Neural cell (in vitro differentiated cells): ENCODE results near the gene SNCA.

ENCODE experiments used
- MXI1 ChIP-seq: fragments of 450-650 bp; conservative IDR thresholded peaks from 2 replicates; pipeline ENCODE4 v1.6.1; 2014; ENCODE audit warnings: antibody characterized with exemption, mild to moderate bottlenecking; ENCODE audit not compliant: poor library complexity, severe bottlenecking
- TF ChIP-seq, protein P1 (sequence below): fragments of 450-650 bp; IDR thresholded peaks from 2 replicates; pipeline ENCODE4 v1.5.1; 2014; ENCODE audit warnings: antibody characterized with exemption, mild to moderate bottlenecking, moderate library complexity; ENCODE audit not compliant: poor library complexity, severe bottlenecking

DNA sequence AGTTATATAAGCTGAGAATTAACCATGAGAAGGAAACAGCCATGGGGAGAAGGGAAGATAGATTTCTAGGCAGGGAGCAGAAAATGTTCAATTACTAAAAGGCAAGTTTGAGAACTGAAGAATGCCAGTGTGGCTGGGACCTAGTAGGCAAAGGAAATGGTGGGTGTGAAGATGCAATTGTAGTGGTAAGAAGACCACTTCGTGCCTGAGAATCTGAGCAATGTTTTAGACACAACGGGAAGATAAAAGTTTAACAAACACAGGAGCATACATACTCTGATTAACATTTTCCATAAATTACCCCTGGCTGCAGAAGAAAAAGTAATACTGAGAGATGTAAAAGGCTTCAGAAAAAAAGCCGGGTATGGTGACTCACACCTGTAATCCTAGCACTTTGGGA is 39.6 kb upstream of the SNCA start:
- TF ChIP-seq MXI1: no peak
- TF ChIP-seq, protein P1, sequence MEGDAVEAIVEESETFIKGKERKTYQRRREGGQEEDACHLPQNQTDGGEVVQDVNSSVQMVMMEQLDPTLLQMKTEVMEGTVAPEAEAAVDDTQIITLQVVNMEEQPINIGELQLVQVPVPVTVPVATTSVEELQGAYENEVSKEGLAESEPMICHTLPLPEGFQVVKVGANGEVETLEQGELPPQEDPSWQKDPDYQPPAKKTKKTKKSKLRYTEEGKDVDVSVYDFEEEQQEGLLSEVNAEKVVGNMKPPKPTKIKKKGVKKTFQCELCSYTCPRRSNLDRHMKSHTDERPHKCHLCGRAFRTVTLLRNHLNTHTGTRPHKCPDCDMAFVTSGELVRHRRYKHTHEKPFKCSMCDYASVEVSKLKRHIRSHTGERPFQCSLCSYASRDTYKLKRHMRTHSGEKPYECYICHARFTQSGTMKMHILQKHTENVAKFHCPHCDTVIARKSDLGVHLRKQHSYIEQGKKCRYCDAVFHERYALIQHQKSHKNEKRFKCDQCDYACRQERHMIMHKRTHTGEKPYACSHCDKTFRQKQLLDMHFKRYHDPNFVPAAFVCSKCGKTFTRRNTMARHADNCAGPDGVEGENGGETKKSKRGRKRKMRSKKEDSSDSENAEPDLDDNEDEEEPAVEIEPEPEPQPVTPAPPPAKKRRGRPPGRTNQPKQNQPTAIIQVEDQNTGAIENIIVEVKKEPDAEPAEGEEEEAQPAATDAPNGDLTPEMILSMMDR: no peak
